ENCODE measurements around the gene EDN2.
A peak's percentile ranks its signal among the peaks of the same experiment; 100 is the strongest.

The EDN2 gene

DNA sequence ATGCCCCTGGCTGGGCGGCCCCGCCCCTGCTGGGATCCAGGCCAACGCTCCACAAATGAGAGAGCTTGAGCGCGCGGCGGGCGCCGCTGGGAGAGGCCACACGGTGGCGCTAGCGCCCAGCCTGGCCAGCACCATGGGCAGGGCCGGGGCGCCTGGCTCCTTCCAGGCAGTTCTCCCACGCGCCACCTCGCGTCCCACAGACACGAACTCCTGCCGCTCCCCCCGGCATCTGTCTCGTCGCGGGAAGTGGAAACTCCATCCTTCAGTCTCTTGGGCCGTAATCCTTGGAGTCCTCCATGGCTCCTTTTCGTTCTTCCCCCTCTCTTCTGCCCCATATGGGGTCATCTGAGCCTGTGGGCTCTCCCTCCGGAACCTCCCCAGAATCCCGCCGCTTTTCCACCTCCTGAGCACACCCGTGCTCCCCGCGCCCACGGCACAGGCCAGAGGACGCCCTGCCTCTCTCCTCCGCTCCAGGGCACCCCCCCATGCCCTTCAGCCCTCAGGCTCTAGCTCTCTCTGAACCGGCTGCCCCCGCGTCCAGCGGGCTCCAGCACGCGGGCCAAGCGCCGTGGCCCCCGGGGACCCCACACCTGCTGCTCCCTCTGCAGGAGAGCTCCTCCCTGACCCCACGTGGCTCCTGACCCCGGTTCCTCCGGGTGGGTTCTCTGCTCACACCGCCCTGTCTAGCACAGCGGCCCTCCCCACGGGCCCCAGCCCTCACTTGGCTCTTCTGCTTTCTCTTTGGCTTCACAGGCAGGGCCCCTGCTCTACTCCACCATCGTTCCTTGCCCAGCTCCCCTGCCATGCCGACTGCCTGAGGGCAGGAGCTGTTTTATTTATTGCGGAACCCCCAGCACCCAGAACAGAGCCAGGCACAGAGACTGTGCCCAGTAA is 31.9 kb upstream of the EDN2 start:
- peak in 3 of 5 experiments; percentile 26 to 48 (median 41) for DNase-seq

DNA sequence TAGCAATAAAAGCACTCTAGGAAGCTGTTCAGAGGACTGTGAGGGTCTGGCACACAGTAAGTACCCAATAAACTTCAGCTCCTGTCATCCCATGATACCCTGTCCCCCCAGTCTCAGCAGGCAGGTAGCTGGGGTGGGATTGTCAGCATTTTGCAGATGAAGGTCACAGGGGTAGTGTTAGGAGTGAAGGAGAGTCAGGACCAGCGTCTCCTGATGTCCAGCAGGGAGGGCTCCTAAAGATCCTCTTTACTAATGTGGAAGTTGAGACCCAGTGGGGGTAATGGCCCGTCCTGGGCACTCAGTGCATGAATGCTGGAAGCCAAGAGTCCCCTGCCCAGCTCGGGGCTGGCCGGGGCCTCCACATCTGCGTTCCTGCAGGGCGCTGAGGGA is 31.3 kb upstream of the EDN2 start:
- DNase-seq = no peak

DNA sequence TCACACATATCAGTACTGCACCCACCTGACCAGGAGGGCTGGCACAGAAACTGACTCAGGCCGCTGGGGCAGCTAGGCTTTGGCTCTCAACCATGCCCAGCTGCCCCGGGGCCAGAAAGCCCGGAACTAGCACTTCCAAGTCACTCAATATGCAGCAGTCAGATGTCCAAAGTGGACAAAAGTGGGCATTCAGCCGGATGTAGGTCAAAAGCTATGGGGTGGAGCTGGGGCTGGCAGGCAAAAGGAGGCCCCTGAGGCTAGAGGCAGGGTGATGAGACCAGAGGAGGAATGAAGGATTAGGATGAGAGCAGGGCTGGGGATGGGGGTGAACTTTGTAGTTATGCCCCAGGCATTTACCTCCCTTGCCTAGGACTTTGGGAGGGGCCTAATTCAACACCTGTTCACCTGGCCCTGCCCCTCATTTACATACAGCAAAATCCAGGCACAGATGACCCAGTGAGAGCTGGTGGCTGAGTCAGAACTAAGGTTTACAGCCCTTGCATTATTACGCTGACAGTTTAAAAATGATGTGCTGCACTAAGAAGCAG is 30.7 kb upstream of the EDN2 start:
- no peak for DNase-seq

DNA sequence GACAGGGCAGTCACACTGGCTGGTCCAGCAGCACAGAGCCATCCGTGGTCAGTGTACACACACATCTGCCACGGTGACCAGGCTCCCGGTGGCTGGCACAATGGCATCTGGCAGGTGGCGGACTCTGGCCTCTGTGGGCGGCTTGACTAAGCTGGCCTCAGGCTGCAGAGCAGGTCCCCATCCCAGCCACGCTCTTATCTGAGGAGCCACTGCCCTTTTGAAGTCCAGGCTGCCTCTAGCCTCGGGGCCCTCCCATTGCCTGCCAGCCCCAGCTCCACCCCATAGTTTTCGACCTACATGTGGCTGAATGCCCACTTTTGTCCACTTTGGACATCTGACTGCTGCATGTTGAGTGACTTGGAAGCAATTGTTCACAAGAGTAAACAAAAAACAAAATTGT is 29.9 kb upstream of the EDN2 start:
- no peak for DNase-seq

DNA sequence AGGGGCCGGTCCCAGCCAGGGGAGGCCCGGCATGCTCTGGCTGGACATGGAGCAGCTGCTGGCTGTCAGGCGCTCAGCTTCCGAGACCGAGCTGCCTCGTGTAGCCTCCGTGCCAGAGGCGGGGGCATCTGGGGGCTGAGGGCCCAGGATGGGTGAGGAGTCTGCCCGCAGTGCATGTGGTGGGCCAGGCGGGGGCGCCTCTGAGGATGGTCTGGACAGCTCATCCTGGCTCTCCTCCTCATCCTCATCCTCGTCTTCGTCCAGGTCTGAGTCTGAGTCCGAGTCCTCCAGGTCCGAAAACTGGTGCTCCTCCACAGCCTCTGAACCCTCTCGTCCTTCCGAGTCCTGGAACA is 28.9 kb upstream of the EDN2 start:
- peak in 1 of 5 experiments; percentile 12 for DNase-seq

DNA sequence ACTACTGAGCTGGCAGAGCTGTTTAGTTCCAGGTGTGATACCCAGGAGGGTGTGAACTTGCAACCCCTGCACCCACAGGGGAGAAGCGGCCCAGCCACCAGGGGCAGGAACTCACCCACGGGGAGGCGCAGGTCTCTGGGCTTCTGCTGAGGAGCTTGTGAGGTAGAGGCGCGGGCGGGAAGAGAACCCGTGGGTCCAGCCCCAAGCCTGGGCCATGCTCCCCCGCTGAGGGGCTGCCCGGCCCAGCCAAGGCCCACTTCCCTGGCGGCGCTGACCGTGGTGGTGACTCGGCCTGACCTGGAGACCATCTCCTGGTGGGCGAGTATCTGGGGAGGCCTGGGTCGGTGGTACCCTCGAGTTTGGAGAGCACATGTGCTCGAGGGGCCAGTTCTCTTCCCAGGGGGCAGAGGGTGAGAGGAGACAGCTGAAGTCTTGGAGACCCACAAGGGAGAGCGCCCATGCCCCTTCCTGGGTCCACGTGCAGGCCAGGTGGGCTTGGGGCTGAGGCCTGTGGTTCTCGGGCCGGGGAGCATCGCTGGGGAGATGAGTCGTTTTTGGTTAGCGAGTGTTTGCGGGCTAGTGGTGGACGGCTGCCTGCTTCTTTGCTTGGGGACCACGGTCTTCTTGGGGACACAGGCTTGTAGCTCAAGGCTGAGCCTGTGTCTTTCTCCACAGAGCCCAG is 28.4 kb upstream of the EDN2 start:
- no peak for DNase-seq

DNA sequence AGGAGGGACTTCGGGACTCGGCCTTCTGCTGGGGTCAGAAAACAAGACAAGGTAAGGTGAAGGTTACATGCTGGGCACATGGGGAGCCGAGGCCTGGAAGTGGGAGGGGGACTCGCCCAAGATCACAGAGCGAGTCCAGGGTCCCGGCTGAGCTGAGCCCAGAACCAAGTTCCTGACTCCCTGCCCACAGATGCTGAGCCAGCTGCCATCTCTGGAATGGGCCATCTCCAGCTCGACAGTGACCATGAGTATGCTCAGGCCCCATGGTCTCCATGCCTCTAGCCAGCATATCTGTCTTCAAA is 26.7 kb upstream of the EDN2 start:
- no peak for DNase-seq

DNA sequence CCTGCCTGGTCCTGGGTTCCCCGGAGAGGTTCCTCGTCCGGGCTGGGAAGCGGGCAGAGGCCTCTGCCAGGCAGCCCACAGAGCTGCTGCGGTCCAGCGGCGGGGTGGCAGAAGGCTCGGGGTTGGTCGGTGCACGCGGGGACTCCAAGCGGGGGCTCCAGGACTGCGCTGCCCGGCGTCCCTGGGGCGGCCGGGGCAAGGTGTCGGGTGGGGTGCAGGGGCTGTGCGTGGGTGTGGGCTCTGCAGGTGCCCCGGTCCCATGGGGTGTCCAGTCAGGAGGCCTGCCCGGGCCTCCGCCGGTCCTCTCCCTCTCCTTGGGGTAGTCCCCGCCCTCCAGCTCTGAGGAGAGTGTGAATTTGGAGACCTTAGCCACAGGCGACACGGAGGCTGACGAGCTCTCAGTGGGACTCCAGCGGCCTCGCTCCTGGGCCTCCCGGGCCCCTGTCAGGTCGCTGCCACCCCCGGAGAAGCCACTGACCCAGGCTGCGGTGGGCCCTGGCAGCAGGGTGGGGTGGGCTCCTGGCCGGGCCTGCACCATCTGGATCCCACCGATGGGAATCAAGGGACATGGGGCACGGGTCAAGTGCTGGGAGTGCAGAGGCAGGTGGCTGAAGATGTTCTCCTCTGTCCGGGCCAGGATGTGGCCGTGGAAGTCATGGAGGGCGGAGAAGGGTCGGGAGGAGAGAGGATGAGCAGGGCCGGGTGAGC is 26.2 kb upstream of the EDN2 start:
- no peak for DNase-seq

DNA sequence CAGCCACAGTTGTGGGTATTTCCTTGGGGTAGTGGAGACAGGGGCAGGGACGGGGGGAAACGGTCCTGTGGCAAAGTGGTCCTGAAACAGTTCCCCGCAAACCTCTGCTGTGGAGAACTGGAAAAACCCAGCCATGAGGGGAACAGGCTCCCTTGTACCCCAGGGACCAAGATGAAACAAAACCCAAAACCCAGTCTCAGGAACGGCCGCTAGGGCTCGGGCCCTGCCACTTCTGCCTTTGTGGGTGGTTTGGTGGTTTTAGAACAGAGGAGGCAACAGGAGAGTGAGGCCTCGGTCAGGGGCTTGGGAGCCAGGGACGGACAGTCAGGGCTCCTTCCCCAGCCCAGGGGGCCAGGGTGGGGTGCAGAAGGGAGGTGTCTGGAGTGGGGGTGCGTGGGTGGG is 24.8 kb upstream of the EDN2 start:
- no peak for DNase-seq

DNA sequence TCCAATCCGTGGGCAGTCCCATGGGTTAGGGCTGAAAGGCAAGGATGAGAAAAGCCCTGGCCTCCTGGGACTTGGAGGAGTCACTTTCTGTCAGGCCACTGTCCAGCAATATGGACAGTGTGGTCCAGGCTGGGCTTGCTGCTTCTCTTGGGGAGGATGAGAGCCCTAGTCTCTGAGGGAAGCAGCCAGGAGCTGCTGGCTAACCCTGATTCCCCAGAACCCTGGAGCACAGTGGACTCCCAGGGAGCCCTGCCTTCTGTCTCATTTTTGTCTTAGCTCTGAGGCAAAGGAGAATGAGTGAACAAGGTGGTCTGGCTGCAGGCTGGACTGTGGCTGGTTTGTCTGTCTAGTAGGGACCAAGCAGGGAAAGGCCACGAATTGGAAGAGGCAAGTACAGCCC is 23.8 kb upstream of the EDN2 start:
- no peak for DNase-seq

DNA sequence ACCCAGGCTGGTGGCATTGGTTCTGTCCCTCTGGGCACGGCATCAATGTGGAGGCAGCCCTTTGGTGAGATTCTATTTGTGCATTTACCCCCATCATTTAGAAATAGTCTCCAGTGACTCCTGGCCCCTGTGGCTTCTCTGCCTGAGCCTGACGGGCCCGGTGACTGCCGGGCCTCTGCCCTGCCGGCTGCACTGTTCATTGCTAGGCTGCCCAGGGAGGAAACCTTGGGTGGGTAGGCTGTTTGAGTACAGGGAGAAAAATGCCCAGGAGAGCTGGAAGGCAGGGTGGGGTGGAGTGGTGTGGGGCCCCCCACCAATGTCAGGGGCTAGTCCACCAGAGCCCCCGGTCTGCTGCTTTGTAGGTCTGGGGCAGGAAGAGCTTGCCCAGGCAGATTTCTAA is 23.4 kb upstream of the EDN2 start:
- DNase-seq = no peak

DNA sequence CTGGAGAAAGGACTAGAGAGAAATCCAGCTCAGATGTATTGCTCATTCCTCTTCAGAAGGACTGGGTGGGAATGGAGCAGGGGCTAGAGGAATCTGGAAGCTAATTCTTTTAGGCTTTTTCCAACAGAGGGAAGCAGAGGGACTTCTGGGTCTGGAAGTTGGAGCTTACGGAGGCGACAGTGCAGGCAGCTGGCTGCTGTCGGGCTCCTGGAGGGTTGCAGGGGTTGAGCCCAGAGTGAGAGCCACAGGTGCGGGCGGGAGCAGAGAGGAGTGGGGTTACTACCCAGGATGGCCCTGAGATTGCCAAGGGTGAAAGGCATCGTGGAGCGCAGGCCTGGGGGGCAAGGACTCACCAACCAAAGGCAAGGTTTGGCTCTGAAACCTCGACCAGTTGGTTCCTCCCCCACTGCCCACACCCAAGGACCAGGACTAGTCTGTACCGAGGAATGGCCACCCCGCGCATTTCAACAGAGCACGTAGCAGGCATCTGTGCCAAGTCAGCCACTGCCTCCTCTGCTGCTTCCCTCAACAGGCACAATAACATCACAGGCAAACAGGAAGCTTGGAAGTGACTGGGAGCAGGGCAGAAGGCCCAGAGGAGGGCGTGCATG is 22.7 kb upstream of the EDN2 start:
- DNase-seq = no peak

DNA sequence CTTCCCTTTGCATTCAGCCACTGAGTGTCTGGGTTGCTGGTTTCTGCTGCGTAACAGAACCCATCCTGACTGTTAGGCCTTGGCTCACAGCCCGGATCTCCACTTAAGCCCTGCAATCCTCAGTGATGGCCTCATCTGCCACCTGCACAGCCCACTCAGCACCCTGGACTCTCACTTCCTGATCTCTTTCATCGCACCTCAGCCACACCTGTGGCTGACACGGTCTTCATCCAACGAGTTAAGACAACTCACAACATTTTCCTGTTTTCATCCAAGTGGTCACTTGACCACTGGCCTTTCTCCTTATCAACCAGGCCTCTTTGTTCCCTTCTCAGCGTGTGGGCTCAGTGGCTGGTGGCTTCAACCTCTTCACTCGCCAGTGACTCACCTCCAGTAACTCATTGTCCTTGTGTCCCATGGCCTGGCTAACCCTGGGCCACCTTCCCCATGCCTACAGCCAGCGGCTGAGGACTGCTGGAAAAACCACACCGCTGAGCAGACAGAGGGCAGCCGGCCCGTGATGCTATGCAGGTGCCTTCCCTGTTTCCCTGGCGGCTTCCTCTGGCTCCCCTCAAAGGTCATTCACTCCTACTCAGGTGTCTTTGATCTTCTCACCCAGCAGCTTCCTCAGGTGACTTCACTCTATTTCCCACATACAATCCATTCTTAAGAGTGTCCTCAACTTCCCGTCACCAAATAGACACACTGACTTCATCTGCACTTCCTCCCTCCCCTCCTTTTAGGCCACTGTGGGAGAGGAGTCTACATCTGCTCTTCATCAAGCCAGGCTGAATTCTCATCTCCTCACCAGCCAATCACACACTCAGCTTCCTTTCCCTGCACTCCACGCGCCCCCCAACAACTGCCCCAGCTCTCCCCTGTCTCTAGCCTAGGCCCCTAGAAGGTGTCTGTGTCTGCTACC is 19.9 kb upstream of the EDN2 start:
- no peak for DNase-seq

DNA sequence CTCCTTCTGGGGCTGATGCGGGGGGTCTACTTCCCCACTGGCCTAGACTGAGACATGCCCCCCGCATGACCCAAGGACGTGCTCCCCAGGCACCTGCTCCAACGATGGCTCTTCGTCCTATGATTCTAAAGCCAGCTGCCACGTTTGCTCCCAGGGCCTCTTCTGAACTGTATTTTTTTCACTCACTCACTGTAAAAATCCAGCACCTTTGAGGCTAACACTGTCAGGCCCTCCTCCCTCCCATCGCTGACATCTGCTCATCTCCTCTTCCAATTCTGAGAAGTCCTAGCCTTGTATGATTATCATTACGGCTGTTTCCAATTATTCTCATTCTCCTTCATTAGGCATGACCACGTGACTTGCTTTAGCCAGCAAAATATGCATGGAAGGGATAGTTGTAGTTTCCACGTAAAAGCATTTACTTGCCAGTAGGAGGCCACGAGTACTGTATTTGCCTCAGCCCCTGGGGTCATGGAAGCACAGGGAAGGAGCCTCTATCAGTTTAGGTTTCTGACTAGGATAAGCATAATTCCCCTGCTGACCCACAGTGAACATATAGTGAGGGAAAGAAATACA is 19.1 kb upstream of the EDN2 start:
- no peak for DNase-seq

DNA sequence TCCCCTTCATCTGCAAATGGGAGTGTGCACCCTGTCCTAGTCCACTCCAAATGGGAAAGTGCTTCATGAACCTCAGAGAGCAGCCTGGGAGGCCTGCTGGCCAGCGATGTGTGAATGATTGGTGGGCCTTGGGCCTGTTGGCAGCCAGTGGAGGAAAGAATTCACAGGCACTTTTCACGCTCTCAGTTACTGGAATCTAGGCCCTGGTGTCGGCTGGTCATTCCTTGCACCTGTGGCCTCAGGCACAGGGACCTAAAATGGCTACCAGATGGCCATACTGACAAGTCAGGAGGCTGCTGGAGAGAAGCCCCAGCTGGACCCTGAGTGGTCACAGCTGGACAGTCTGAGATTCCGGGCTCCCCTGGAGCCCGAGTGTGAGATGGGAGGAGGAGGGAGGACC is 18.4 kb upstream of the EDN2 start:
- no peak for DNase-seq

DNA sequence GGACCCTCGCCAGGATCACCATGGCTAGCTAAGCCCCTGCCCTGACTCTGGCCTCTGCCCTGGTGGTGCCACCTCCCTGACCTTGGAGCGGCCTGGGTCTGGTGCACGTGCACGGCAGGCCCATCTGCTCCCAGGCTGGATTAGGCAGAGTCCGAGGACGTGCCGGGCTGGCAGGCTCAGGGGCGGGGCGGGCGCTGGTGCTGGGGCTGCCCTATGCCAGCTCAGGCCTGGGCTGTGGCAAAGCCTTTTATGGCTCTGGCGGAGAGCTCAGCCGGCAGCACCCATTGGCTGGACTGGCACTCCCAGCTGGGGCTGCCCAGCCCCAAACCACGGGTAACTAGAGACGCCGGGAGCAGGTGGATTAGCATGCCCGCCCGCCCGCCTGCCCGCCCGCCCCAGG is 17.1 kb upstream of the EDN2 start:
- no peak for DNase-seq

DNA sequence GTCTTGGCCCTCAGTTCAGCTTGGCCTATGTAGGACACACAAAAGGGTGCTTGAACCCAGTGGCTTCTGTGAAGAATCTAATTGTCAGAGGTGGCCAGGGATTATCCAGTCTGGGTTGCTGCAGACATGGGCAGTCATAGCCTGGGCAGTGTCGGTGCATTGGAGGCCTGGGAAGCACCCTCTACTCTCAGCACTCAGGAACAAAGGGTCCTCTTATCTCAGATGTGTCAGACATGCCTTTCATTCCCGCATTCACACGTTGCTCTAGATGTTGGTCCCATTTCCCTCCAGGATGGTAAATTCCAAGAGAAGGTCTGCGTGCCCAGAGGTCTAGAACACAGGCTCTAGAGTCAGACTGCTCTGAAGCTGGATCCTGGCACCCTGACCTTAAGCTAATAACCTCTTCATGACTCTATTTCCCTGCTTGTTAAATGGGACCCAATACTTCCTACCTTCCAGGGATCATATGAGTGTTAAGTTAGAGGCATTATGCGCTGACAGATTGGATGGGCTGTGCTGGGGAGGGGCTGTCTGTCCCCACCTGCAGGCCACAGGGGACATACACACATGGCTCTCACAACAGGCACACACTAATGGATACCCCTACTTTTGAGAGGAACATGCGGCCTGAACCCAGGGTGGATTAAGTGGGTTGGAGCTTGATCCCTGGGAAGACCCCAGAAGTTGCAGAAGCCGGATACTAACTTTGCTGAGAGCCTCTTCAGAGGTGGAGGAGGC is 16.5 kb upstream of the EDN2 start:
- no peak for DNase-seq

DNA sequence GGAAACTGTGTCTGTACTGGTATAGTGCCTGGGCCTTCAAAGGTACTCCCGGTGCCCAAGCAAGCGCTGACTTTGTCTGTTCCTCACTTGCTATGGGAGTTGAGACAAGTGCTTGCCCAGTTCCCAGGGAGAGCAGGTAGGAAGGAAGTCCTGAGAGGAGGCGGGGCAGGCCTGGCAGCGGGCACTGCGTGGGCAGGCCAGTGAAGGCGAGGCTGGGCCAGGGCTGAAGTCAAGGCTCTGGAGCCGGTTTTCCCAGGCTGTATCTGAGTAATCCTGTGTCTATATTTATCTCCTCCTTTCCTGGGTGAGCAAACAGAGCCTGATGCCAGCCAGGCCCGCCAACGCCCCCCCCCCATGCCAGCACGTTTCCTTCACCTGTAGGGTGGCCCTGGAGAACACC is 15.9 kb upstream of the EDN2 start:
- DNase-seq = no peak

DNA sequence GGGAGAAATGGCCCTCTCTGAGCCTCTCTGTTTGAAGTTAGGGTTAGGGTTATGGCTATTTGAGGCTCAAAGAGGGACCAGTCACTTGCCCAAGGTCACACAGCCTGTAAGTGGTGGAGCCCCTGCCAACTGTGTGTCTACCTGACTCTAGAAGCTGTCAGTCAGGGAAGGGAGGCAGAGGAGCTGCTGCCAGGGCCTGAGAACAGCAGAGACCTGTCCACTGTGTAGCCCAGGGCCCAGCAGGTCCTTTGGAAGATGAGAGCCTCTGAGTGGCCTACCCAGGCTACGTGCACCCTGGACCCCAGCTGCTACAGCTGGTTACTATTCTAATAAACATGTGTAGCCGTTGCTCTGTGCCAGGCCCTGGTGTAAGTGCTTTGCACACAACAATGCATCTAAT is 15.1 kb upstream of the EDN2 start:
- DNase-seq = no peak

DNA sequence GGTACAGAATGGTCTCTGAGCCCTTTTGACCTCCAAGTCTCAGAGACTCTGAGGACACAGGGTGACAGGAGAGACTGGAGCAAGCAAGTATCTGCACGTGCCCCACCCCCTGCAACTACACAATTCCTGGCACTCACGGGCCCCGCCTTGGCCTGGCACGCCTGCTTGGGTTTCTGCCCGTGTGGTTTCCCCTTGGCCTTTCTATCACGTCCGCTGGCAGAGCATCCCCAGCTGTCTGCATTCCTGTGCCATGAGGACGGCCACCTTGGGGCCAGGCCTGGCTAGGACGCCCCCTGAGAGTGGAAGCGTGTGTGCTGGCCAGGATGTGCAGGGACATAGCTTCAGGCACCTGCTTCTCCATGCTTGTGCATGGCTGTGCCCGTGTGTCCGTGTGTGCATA is 14.3 kb upstream of the EDN2 start:
- DNase-seq = no peak

DNA sequence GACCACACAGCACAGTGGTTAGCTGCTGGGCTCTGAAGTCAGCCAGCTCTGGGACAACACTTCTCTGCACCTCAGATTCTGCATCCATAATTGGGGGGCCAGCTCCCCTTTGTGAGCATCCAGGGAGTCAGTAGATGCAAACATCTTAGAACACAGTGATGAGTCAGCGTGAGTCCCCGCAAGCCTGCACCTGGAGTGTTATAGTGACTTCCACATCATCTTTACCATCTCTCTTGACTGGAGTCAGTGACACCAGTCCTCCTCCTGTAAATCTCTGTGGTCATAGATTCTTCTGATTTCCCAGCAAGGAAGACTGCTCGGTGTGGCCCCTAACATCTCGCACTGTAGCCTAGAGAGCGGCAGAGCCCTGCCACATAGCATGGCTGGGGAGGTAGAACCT is 13.9 kb upstream of the EDN2 start:
- no peak for DNase-seq

Data from T-helper 2 cell (primary cell).